PFSK-1 (cell line): Measurements from ENCODE around the gene KCNH1.

Experiments used
- POLR2AphosphoS5 ChIP-seq: IDR thresholded peaks from 2 replicates; pipeline ENCODE4 v1.6.1; 2012; ENCODE audit warnings: low read depth, mild to moderate bottlenecking, control low read depth, low read length, moderate library complexity
- REST ChIP-seq, 2 experiments: IDR thresholded peaks; 2 replicates each; pipeline versions ENCODE4 v1.6.1 to v1.8.0; 2011 to 2012; ENCODE audit warnings: low read depth in 2 of 2, low read length in 2 of 2, control low read depth in 1 of 2, inconsistent platforms in 1 of 2, mild to moderate bottlenecking in 1 of 2, moderate library complexity in 1 of 2; ENCODE audit not compliant: insufficient read depth in 1 of 2

- TF ChIP-seq REST (IDR thresholded peaks at IDR 0.05; ENCODE audit: insufficient read depth in 1 of 2, low read depth in 2 of 2, low read length in 2 of 2) = no peak
- no peak for TF ChIP-seq POLR2AphosphoS5
These were observed 378.9 kb downstream of the KCNH1 start for GRCh38 chr1:210754878-210755665.
